Measurements from ENCODE around the gene RPL13.

- TF ChIP-seq EZH2phosphoT487 (IDR thresholded peaks at IDR 0.05; ENCODE audit: low read length) = no peak
- no peak for TF ChIP-seq CTCF (IDR thresholded peaks at IDR 0.05; ENCODE audit: low read length)
These were observed 12.0 kb upstream of the RPL13 start for GRCh38 chr16:89548344-89549006.

Data from MM.1S (cell line).